ENCODE results near the gene FALEC. TPM values are rescaled to one million over a fixed set of nuclear protein-coding genes. Genes with fewer than 3 reads are reported as not detected.
"Not testable (repeated sequence)": the region's sequence is repeated elsewhere in the genome, so short reads cannot be mapped to it uniquely, and the experiment has no call there.

Gene FALEC
- total RNA-seq, 1 experiment from 2014 or later, result not detected

DNA sequence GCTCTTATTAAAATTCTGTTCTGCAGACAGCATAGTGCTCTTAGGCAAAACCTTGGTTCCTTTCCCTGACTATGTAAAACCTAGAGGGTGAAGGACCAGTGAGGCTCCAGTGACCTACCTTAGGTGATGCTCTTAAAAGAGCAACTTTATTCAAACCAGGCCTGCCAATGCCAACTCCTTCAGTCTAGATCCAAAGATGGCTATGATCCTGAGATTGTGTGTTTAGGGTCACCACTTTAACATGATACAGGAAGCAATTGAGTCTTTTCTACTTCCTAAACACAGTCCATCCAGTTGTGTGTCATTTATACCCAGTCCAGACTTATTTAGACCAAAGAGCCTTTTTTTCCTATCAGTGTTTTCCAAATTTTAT is 53.0 kb downstream of the FALEC start:
- DNase-seq (ENCODE audit: extremely low read depth, low read depth), result no peak

DNA sequence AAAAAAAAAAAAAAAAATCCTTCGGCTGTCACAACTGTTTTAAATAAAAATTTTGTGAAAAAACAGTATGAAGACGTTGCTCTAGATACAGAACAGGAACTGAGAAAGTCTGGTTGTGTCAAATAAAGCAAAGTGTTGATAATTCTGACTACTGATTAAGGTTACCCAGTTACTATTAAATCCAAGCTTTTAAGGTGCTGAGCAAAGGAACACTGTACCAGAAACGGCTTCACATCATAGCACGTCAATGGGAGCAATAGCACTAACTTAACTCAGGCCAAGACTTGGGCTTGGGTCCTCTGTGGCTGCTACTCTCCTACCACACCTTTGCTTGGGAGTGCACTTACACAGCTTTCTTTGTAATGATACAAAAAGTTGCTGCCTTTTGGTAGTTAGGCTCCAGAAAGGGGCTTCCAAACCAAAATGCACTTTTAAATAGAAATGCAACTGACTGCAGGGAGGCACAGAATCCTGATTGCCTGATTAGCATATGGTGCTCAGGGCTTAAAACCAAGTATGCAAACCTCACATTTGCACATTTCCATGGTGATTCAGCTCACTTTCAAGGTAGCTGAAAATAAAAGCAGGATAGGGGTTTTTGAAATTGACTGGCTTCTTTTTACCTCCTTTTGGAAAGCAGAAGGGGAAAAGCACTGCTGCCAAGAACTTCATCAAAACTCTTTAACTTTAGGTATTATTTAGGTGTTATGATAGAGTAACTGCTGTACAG is 57.5 kb downstream of the FALEC start:
- DNase-seq (ENCODE audit: extremely low read depth, low read depth), result no peak

DNA sequence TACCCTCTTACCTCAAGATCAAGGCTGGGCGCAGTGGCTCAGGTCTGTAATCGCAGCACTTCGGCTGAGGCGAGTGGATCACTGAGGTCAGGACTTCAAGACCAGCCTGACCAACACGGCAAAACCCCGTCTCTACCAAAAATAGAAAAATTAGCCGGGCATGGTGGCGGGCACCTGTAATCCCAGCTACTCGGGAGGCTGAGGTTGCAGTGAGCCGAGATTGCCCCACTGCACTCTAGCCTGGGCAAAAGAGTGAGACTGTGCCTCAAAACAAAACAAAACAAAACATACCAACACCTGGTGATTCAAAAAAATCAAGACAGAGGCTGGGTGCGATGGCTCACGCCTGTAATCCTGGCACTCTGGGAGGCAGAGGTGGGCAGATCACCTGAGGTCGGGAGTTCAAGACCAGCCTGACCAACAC is 58.1 kb downstream of the FALEC start:
- not testable (repeated sequence) for DNase-seq (ENCODE audit: extremely low read depth, low read depth)

DNA sequence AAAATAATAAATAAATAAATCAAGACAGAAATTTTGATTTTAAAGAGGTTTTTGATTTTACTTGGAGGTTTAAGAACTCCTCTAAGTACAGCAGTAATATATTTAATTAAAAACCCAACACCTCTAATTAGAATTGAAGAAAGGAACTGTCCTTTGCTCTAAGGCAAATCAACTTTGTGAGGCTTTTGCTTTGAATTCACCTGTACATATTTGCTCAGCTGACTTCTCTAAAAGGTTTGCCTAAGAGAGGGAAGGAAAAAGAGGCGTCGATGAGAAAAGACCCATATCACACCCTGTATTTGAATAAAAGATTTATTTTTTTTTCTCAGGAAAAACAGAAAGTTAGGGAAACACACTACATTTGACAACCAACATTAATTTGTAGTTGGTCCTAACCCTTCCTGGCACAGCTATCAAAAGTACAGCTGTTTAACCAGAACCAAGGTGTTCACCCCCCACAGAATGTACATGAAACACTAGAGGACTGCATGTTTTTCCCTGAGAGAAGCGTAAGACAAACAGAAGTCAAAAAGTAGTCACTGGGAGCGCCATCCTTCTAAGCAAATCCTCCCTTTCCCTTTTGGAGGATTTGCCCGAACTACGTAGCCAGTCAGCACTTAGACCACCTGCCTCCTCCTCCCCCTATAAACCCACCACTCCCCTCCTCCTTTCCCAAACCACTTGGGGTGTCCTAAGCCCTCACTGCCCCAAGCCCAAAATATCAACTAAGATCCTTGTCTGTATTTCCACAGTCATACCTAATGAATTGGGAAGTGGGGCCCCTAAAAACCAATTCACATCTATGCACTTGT is 58.9 kb downstream of the FALEC start:
- DNase-seq (ENCODE audit: extremely low read depth, low read depth), result no peak

DNA sequence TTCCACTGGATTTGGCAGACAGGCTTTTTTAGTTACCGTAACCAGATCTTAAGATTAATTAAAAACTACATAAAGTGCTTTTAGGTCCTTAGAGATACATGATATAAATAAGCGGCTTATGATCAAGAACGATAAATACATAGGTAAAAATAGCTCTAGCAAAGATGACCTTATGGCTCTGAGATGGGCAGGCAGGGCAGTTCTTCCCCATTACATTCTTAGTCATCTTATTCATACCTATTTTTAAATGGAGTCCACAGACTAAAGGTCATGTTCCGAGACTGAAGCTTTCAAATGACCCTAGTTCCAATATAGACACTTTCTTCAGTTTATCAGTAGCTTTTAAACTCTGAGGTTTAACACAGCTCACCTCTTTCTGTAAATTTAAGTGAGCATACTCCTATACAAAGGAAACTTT is 59.5 kb downstream of the FALEC start:
- no peak for DNase-seq (ENCODE audit: extremely low read depth, low read depth)

DNA sequence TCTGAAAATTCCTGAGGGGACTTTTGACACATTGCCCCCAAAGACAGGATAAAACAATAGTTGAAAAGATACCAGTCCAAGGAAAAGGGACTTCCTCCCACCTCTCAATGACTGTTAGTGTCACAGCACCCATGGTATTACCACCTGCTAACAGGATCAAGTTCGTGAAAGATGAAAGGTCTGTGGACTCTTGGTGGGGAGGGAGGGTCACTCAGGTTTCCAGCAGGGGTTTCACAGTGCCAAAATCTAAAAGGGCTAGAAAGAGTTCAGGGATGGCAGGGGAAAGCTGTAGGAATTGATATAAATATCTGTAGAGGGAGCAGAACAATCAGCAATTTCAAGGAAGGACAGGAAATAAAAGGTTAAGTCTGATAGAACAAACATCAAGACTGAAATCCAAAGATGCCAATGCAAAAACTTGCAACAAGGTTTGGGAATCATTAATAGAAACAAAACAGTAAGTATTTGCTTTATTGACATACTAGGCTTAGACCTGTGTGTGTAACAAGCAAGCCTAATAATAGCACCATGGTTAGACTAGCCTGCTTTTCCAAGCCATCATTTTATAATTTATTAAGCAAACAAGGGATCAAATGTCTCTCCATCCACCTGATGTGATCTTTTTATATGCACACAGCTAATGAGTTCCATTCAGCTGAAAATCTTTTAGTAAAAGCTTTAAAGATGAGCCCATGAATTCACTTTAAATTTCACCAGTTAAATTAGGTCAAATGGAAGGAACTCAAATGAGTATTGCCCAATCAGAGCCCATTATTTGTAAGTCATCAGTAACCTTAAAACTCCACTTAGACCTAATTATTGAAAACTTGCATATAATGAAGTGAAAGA is 60.2 kb downstream of the FALEC start:
- DNase-seq (ENCODE audit: extremely low read depth, low read depth), result no peak

DNA sequence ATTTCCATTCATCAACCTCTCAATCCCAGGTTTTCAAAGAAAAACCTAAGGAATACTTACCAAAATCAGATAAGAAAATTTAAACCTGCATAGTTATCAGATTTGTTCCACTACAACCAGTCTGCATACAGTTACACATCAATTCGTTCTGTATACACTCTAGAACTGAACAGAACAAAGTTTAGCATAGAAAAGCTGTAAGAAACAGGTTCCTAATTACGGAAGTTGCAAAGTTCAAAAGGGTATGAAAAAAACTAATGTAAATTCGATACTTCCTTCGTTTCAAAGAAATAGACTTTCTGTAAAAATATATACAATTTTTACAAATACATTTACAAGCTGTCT is 60.8 kb downstream of the FALEC start:
- DNase-seq (ENCODE audit: extremely low read depth, low read depth), result no peak

DNA sequence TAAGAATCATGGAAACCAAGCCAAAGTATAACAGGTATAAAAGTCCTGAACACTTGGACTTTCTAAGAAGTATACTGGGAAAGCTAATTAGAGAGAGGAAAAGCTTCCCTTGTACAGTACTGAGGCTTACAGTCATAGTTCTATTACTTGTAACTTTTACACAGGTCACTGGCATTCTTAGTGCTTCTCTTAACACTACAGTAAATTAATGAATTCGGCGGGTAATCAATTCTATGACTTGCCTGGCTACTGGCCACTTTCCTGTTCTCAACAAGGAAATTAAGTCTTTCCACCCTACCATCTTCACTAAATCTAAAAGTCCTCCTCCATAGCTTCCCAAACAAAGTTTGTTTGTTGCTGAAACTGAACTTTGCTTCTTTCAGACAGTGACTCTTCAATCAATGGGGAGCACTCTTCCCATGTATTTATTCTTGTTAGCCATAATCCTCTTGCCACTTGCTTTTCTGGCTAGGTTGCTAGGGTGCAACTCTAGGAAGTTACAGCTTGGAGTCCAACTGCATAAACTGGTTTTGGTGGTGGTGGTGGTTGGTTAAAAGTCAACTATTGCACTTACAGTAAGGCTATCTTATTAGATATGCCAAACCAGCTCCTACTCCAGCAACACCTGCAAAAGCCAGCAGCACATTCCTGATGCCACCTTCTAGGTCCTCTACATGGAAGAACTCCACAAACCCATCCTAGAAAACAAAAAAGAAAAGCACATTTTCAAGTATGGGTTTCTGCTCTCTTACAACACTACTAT is 61.4 kb downstream of the FALEC start:
- DNase-seq (ENCODE audit: extremely low read depth, low read depth), result no peak

DNA sequence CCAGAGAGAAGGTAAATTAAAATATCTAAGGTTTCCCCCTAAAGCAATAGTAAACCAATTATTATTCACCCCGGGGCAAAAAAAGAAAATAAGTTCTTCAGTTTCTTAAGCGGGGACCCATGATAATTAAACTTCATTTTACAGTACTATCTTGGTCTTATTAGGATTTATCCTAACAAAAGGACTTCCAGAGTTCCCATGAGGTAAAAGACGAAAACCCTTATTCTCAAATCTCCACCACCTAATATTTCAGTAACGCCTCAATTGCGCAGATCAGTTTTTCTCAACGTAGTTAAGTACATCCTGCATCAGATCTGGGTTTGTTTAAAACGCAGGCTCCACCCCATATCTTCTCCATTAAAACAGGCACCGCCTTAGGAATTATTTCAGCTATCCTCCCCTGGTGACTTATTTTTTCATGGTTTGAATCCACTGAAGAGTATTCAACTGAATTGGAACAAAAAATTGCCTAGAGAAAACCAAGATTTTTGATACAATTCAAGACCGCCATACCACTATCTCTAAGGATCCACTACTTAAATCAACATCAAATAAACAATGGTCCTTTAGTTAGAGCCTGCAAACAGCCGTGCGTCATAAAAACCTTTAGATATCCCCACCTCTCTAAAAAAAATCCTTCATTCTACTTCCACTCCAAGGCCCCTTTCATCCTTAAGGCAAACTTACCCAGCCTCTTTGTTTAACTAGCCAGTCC is 62.2 kb downstream of the FALEC start:
- DNase-seq (ENCODE audit: extremely low read depth, low read depth), result no peak

DNA sequence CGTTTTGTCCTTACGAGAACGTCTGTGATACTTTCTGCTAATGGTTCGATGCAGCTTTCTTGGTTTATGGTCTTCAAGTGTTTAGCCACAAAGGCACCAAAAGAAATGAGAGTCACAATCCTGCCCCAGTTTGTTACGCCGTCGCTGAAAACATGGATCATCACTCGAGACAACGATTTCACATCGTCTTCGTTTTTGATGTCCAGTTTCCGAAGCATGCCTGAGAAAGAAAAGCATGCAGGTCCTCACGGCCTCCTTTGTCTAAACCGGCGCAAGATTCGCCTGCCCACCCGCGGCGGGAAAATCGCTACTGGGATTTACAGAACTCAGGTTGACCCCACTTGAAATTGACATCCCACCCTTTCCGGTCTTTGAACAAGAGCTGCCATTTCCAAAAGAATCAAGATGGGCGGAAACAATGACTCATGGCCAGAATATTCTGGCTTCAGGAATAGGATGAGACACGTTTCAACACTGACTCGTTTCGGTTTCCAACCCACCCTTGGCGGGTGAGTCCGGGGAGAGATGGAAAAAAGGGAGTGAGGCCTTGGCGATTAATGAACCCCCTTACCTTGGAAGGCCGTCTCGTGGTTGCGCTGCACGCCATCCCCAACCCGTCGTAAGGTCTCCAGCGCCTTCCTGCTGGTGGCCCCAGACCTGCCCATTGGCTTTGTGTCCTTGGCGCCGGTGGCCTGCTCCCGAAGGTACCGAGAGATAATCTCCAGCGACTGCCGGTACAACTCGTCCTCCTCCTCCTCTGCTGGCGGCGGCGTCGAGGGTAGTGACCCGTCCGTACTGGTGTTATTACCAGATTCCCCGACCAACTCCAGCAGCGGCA is 62.9 kb downstream of the FALEC start:
- peak; percentile 86 for DNase-seq (ENCODE audit: extremely low read depth, low read depth)

DNA sequence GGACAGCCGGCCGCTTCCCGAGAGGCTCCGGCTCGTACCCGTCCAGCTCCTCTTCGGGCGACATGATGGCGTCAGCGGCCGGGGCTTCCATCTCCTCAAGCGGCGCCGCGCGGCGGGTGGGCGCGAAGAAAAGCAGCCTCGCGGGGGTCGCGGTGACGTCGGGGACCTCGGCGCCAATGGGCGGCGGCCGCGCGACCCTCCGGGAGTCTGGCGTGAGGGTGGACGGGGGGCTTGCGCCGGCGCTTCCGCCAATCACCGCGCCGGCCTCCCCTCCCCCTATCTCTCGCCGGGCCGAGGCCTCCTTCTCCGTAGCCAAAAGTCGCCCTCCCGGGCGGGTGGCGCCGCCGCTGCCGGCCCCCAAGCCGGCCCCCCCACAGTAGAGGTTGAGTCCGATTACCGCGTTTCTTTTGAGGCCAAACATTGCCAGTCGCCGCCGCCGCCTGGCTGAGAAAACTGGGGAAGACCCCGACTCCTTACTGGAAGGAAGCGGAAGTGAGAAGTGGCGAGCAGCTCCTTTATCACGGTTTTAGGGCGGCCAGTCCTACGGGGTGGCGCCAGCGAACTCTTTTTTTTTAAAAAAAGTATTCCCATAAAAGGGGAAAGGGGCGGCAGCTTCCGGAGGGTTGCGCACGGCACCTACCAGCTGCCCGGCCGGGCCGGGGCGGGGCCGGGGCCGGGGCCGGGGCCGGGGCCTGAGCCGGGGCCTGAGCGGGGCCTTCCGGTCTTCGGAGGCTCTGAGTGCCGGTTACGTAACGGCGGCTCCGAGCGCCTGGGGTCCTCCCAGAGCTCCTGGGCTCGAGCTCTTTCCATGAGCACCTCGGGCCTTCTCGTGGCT is 63.8 kb downstream of the FALEC start, which contains the start of gene MCL1:
Gene MCL1, minus strand, starts transcription at position 501 of the 835 bp plus-strand sequence. Its CDS starts 80 bp downstream, at position 421.
- DNase-seq (ENCODE audit: extremely low read depth, low read depth), result peak; percentile 99

DNA sequence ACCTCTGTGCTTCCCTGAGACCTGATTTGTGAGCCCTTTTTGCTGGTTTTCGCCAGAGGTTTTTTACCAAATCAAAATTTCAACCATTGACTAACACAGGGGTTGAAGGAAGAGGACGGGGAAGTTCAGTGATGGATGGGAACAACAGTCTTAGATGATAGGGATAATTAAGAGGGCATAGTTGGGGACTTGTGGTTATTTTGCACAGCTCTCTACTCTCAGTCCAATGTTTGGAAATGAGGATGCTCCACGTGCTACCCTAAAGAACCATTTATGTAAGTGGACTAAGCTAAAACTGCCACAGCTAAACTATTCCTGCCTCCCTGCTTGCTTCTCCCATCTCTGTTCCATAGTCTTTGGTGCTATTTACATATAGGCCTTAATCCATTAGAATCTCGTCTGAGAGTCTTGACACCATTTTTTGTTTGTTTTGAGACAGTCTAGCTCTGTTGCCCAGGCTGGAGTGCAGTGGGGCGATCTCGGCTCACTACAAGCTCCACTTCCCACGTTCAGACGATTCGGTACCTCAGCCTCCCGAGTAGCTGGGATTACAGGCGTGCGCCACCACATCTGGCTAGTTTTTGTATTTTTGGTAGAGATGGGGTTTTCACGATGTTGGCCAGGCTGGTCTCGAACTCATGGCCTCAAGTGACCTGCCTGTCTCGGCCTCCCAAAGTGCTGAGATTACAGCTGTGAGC is 64.5 kb downstream of the FALEC start:
- no peak for DNase-seq (ENCODE audit: extremely low read depth, low read depth)

DNA sequence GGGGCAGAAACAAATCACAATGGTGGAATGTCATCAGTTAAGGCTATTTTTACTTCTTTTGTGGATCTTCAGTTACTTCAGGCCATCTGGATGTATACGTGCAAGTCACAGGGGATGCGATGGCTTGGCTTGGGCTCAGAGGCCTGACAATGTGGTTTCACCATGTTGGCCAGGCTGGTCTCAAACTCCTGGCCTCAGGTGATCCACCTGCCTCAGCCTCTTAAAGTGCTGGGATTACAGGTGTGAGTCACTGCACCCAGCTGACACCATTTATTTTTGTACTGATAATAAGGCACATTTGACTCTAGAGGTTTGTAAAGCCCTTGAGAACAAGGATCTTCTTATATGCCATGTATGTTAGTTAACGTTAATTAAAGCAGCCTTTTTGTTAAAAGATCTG is 65.4 kb downstream of the FALEC start:
- DNase-seq (ENCODE audit: extremely low read depth, low read depth), result not testable (repeated sequence)

DNA sequence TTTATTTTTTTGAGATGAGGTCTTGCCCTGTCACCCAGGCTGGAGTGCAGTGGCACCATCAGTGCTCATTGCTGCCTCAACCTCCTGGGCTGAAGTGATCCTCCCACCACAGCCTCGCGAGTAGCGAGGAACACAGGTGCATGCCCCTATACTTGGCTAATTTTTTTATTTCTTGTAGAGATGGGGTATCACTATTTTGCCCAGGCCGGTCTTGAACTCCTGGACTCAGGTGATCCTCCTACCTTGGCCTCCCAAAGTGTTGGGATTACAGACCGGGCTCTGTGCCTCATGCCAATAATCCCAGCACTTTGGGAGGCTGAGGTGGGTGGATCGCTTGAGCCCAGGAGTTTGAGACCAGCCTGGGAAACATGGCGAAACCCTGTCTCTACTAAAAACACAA is 65.9 kb downstream of the FALEC start:
- not testable (repeated sequence) for DNase-seq (ENCODE audit: extremely low read depth, low read depth)

DNA sequence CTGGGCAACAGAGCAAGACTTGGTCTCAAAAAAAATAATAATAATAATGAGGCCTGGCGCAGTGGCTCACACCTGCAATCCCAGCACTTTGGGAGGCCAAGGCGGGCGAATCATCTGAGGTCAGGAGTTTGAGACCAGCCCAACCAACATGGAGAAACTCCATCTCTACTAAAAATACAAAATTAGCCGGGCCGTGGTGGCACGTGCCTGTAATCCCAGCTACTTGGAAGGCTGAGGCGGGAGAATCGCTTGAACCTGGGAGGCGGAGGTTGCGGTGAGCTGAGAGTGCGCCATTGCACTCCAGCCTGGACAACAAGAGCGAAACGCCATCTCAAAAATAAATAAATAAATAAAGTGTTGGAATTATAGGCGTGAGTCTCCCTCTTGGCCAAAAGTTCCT is 66.4 kb downstream of the FALEC start:
- DNase-seq (ENCODE audit: extremely low read depth, low read depth), result not testable (repeated sequence)

DNA sequence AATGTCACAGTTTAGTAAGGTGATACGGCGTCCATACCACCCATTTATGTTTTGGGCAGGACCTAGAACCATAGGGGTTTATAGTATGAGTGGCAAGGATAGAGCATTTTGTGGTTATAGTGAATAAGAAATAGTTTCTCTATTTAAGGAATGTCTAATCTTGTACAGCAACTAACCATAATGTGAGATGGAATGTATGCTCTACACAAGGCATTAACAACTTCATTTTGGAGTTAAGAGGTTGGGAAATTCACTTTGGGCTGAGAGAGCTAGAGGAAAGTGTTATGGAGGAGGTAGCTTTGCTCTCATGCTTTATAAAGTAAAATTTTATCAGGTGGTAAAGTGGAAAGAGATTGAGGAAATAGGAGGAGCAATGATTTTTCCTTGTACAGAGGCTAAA is 66.8 kb downstream of the FALEC start:
- no peak for DNase-seq (ENCODE audit: extremely low read depth, low read depth)

Data from NCI-H460 (cell line).